Kidney glomerular epithelial cell (primary cell): ENCODE results near the gene HAGHL.
"Not testable (repeated sequence)": the region's sequence is repeated elsewhere in the genome, so short reads cannot be mapped to it uniquely, and the experiment has no call there.

Source experiments
- DNase-seq: peaks from one replicate; lab custom pipeline; 2025; lab: John Stamatoyannopoulos, UW

The HAGHL gene

DNA sequence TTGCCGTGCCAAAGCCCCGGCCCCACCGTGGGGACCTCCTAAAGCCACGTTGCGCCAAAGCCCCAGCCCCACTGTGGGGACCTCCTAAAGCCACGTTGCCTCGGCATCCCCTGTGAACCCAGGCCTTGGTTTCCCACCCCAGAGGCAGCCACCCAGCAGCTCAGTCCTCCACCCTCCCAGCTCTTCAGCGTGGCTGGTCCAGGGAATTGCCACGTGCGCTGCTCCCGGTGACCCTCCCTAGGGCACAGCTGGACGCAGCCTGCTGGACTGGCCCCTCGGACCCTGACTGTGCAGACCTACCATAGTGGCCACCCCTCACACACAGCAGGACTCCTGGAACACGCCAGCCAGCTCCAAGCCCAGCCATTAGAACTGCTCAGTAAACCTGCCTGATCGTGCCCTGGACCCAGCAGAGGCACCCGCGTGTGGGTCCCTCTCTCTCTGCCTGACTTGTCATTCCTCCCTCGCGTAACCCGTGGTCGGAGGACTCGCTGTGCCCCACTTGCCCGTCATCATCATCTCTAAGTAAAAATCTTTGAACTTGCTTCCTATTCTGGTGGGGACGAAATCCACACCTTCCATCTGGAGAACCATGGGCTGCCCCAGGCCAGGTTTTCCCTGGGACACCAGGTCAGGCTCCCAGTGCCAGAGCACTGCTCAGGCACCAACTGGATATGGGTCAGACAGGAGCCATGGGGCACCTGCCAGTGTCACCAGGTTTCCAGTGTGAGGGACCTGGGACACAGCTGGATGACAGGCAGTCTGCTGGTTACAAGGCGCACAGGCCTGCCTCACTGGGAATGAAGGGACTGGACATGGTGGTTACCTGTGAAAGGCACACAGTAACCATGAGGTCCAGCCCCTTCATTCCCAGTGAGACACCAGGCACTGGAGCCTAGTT lies 8.3 kb downstream of the HAGHL start:
- DNase-seq = no peak

DNA sequence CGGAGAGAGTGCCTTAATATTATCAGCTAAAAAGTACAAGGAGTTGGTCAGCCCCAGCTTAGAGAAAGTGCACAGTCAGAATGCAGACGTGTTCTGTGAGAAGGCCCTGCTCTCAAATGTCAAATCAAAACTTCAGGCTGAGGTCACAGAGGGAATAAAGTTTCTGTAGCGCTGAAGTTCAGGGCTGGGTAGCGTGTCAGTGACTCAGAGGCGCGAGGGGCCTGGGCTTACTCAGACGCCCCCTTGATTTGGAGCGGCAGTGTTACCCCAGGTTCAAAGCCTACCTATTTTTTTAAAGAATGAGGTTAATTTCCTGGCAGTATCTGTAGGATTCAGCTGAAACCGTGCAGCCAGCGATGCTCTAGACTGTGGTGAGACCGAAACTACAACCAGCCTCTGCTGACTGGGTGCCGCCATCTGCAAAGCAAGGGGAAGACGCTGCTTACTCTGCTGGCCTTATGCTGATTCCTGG lies 9.1 kb downstream of the HAGHL start:
- DNase-seq = no peak

DNA sequence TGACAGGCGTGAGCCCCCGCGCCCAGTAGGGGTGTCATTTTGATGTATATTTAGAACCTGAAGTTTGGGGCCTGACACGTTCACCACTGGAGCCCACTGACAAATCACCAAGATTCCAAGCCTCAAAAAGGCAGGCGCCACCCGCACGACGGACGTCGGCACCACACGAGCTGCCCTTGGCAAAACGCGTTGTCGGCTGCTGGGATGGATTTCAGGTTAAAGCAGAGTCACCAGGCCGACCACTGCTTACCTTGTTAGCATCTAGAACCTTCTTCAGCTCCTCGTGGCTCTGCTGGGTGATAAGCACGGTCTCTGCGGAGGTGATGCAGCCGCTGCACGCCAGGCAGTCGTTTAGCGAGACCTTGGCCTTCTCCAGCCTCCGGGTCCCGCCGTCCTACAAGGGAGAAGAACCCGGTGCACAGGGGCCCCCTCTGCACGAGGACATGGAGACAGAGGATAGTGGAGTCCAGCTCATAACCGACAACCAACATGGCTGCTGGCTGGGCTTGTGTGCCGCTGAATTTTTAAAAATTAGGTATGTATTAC lies 10.1 kb downstream of the HAGHL start:
- no peak for DNase-seq

- DNase-seq = no peak
Measured at GRCh38 chr16:739560-740458, 12.9 kb downstream of the HAGHL start.

DNA sequence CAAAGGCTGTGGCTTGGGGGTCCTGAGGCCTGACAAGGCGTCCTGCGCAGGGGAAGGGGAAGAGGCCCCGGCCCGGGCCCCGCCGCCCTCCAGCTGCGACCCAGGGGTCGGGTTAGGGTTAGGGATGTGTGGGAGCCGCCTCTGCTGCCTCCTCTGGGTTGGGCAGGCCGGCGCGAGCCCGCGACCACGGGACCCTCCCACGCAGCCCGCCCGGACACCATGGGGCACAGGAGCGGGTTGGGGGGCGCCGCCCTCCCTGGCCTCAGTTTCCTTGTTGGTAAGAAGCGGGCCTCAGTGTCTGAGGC lies 13.5 kb downstream of the HAGHL start:
- no peak for DNase-seq

- DNase-seq = peak; percentile 67
Measured at GRCh38 chr16:740764-741505, 14.0 kb downstream of the HAGHL start, which contains the start of gene CIAO3. TSS of gene CIAO3 (minus strand) at chr16:740997. CDS start at chr16:740985, 12 bp downstream.

DNA sequence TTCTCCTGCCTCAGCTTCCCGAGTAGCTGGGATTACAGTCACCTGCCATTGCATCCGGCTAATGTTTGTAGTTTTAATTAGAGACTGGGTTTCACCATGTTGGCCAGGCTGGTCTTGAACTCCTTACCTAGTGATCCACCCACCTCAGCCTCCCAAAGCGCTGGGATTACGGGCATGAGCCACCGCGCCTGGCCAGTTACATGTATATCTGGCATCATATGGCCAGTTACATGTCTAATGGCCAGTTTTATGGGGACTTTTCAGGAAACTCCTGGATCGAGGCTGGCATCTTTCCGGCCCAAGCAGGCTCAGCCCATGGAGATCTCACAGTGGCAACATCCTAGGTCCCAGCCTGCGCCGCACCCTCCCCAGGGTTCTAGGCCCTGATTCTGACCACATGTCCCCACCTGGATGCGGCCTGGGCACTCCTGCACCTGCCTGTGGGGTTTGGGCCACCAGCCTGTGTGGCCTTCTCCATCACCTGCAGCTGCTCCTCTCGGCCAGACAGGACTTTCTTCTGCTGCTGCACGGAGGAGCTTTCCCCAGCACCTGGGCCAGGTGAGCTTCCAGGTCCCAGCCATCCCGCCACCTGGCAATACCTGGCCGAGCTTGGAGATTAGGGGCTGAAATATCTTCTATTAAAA lies 15.2 kb downstream of the HAGHL start:
- no peak for DNase-seq

GRCh38 chr16:742894-743293 lies 16.0 kb downstream of the HAGHL start:
- not testable (repeated sequence) for DNase-seq

GRCh38 chr16:743794-744500 lies 17.0 kb downstream of the HAGHL start:
- no peak for DNase-seq

- no peak for DNase-seq
Measured at GRCh38 chr16:745739-746138, 18.8 kb downstream of the HAGHL start.

- no peak for DNase-seq
Measured at GRCh38 chr16:746637-747036, 19.7 kb downstream of the HAGHL start.

- no peak for DNase-seq
Measured at GRCh38 chr16:747978-748746, 21.3 kb downstream of the HAGHL start.

DNA sequence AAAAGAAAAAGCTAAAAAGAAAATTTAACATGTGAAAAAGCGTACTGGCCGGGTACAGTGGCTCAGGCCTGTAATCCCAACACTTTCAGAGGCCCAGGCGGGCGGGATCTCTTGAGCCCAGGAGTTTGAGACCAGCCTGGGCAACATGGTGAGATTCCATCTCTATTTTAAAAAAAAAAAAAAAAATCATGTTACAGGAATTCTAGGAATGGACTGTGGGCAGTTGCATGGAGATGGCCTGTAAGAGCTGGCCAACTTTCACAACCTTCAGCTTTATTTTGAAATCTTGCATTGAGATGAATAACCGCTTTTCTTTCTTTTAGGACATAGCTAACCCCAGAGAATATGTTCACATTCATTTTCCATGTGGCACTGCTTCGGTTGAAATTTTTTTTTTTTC lies 22.1 kb downstream of the HAGHL start:
- DNase-seq = peak; percentile 26

DNA sequence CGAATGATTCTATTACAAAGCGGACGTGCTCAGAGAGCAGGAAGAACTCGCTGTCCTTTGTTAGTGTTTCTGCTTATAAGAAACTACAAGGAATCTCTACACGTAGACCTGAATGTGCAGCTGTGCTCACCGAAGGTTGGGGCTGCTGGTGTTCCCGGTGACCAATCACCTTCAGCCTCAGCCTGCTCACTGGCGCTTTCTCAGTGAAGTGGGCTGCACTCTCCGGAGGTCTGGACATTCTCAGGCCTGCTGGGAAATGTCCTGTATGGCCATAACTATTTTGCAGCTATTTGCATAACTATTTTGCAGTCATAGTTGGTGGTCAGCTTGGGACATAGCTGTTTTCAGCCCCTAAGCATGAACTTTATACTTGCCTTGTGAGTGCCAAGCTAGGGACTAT lies 23.6 kb downstream of the HAGHL start:
- DNase-seq = no peak

- no peak for DNase-seq
Measured at GRCh38 chr16:751152-752006, 24.5 kb downstream of the HAGHL start.

DNA sequence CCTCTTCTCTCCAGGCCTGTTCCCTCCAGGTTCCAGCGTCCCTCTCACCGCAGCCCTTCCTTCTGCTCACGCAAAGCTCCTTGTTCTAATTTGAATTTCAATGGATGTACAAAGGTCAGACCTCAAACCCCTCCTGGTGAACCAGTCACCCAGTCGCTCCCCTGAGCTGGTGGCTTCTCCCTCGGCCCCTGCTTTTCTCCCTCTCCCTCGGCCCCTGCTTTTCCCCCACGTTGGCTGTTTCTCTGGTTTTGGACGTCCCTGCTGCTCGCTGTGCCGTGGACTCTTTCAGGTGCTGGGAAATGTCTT lies 25.1 kb downstream of the HAGHL start:
- no peak for DNase-seq

GRCh38 chr16:754121-754607 lies 27.3 kb downstream of the HAGHL start:
- not testable (repeated sequence) for DNase-seq

- no peak for DNase-seq
Measured at GRCh38 chr16:754656-755055, 27.8 kb downstream of the HAGHL start.

GRCh38 chr16:756428-756827 lies 29.5 kb downstream of the HAGHL start:
- no peak for DNase-seq
